Kidney capillary endothelial cell (primary cell): ENCODE data around the gene CNTNAP3B.
"Not testable (repeated sequence)": the region's sequence is repeated elsewhere in the genome, so short reads cannot be mapped to it uniquely, and the experiment has no call there.

Experiments
- DNase-seq: peaks from one replicate; pipeline ENCODE4 v3.0.0-alpha.2; 2018; ENCODE audit warnings: low spot score

Gene CNTNAP3B

GRCh38 chr9:42129073-42129729 is at the start of gene CNTNAP3B:
Gene CNTNAP3B, minus strand, starts transcription at chr9:42129426. Its CDS starts 332 bp downstream, at chr9:42129094.
- DNase-seq, result not testable (repeated sequence)

- DNase-seq, result not testable (repeated sequence)
Measured at GRCh38 chr9:42160299-42160698, 31.1 kb upstream of the CNTNAP3B start.

- DNase-seq, result peak; percentile 17
Measured at GRCh38 chr9:42127056-42127841, 2.0 kb downstream of the CNTNAP3B start.

- DNase-seq, result not testable (repeated sequence)
Measured at GRCh38 chr9:42121007-42121406, 8.2 kb downstream of the CNTNAP3B start.

- not testable (repeated sequence) for DNase-seq
Measured at GRCh38 chr9:42095929-42096328, 33.3 kb downstream of the CNTNAP3B start.

GRCh38 chr9:42084559-42084952 is 44.7 kb downstream of the CNTNAP3B start:
- not testable (repeated sequence) for DNase-seq

GRCh38 chr9:42083877-42084558 is 45.2 kb downstream of the CNTNAP3B start:
- not testable (repeated sequence) for DNase-seq

- DNase-seq, result not testable (repeated sequence)
Measured at GRCh38 chr9:42080376-42080775, 48.9 kb downstream of the CNTNAP3B start.

GRCh38 chr9:42074868-42075267 is 54.4 kb downstream of the CNTNAP3B start:
- not testable (repeated sequence) for DNase-seq

GRCh38 chr9:42071026-42071425 is 58.2 kb downstream of the CNTNAP3B start:
- not testable (repeated sequence) for DNase-seq

GRCh38 chr9:42070035-42070799 is 59.0 kb downstream of the CNTNAP3B start:
- DNase-seq, result not testable (repeated sequence)

- not testable (repeated sequence) for DNase-seq
Measured at GRCh38 chr9:42053874-42054273, 75.4 kb downstream of the CNTNAP3B start.

- not testable (repeated sequence) for DNase-seq
Measured at GRCh38 chr9:42050701-42051100, 78.5 kb downstream of the CNTNAP3B start.

- not testable (repeated sequence) for DNase-seq
Measured at GRCh38 chr9:42044422-42045010, 84.7 kb downstream of the CNTNAP3B start.

- not testable (repeated sequence) for DNase-seq
Measured at GRCh38 chr9:42033541-42033940, 95.7 kb downstream of the CNTNAP3B start.

- not testable (repeated sequence) for DNase-seq
Measured at GRCh38 chr9:42020639-42021038, 108.6 kb downstream of the CNTNAP3B start.

- DNase-seq, result peak; percentile 38
Measured at GRCh38 chr9:42018220-42018922, 110.9 kb downstream of the CNTNAP3B start.

GRCh38 chr9:42014317-42014716 is 114.9 kb downstream of the CNTNAP3B start:
- not testable (repeated sequence) for DNase-seq

- DNase-seq, result not testable (repeated sequence)
Measured at GRCh38 chr9:41991607-41992006, 137.6 kb downstream of the CNTNAP3B start.

GRCh38 chr9:41980271-41980670 is 149.0 kb downstream of the CNTNAP3B start:
- not testable (repeated sequence) for DNase-seq
